Karpas-422 (cell line): Measurements from ENCODE around the gene GPR55. TPM values are rescaled to one million over a fixed set of nuclear protein-coding genes. Genes with fewer than 3 reads are reported as not detected.

Experiments
- DNase-seq: peaks from one replicate; pipeline ENCODE4 v3.0.0-alpha.2; 2015
- H2AFZ ChIP-seq: fragments of 200-600 bp; sonication (generic); 2 replicates; pipeline ENCODE4 v1.6.1; 2014; ENCODE audit warnings: antibody characterized with exemption, low read length, mixed read lengths
- H3K27ac ChIP-seq: fragments of 200-600 bp; sonication (generic); 2 replicates; pipeline ENCODE4 v1.5.1; 2014; ENCODE audit warnings: mild to moderate bottlenecking, low read length, moderate library complexity
- H3K27me3 ChIP-seq: fragments of 200-600 bp; sonication (generic); 2 replicates; pipeline ENCODE4 v1.6.1; 2014; ENCODE audit warnings: low read length, mixed read lengths
- H3K36me3 ChIP-seq: fragments of 200-600 bp; sonication (generic); 2 replicates; pipeline ENCODE4 v1.6.1; 2014; ENCODE audit warnings: low read length, mixed read lengths; ENCODE audit not compliant: insufficient read depth
- H3K4me1 ChIP-seq: fragments of 200-600 bp; sonication (generic); 2 replicates; pipeline ENCODE4 v1.6.1; 2014; ENCODE audit warnings: mild to moderate bottlenecking, low read length, mixed read lengths
- H3K4me2 ChIP-seq: fragments of 200-600 bp; sonication (generic); 2 replicates; pipeline ENCODE4 v1.6.1; 2014; ENCODE audit warnings: low read length, low read depth, mild to moderate bottlenecking; ENCODE audit not compliant: poor library complexity, severe bottlenecking
- H3K4me3 ChIP-seq: fragments of 200-600 bp; sonication (generic); 2 replicates; pipeline ENCODE4 v1.5.1; 2014; ENCODE audit warnings: mild to moderate bottlenecking, antibody characterized with exemption, low read length, mixed read lengths
- H3K79me2 ChIP-seq: fragments of 200-600 bp; sonication (generic); 2 replicates; pipeline ENCODE4 v1.6.1; 2014; ENCODE audit warnings: mild to moderate bottlenecking, low read length, mixed read lengths
- H3K9ac ChIP-seq: fragments of 200-600 bp; sonication (generic); 2 replicates; pipeline ENCODE4 v1.6.0; 2014; ENCODE audit warnings: low read length
- H3K9me2 ChIP-seq: fragments of 200-600 bp; sonication (generic), shearing (Covaris generic); replicated peaks from 2 replicates; pipeline ENCODE4 v1.6.0; 2014; ENCODE audit warnings: mild to moderate bottlenecking, low read length, moderate library complexity; ENCODE audit not compliant: insufficient read depth
- H3K9me3 ChIP-seq: fragments of 300-700, 200-600 bp; sonication (generic); 2 replicates; pipeline ENCODE4 v1.6.1; 2014; ENCODE audit warnings: low read length, mixed read lengths
- H4K20me1 ChIP-seq: fragments of 200-600 bp; sonication (generic); 2 replicates; pipeline ENCODE4 v1.6.1; 2014; ENCODE audit warnings: mild to moderate bottlenecking, antibody characterized with exemption, low read length, low read depth; ENCODE audit not compliant: insufficient read depth
- total RNA-seq: library from RNA; depleted of rRNA; stranded (reverse); fragments of >200 nt; shearing (Covaris generic); gene quantifications from 2 replicates; pipeline ENCODE4 v1.2.3, GENCODE V29; 2014; ENCODE audit warnings: low replicate concordance

The GPR55 gene
- total RNA-seq, 1 experiment from 2014 or later, result 9.5 TPM

DNA sequence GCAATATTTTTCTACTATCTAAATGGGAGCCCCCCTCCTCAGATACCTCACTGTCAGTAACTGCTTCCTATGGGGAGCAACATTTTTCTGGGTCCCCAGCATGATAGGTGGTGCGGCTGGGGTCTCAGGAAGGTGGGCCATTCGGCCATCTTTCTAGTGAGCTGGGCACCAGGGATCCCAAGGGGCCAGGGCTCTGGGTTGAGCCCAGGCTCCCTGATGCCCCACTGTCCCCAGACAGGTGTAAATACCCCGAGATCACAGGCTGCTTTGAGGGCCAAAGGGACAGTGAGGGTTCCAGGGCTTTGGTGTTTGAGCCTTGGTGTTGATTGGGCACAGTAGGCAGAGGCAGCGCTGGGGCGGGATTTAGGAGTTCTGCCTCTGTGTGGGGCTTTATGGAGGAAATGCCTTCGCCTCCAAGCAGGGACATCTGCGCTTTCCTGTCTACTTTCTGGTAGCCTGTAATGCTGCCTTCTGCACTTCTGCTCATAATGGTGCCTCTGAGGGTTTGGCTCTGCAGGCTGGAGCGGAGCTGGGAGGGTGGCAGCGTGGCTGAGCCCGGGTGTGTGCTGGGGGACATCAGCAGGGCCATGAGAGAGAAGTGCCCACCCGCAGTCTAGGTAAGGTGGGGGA lies 55.0 kb downstream of the GPR55 start:
- H3K9me2 ChIP-seq, result no peaks in the 10 kb centered on the region
- H3K4me2 ChIP-seq, result no peak overlapping the region
- H3K27ac ChIP-seq, result no peak overlapping the region
- H3K27me3 ChIP-seq, result no peaks in the 10 kb centered on the region
- peaks cover 38% of the 10 kb centered on the region for H3K4me1 ChIP-seq
- H3K79me2 ChIP-seq, result no peaks in the 10 kb centered on the region
- H3K36me3 ChIP-seq, result no peaks in the 10 kb centered on the region
- DNase-seq, result no peak
- H3K4me3 ChIP-seq, result no peak overlapping the region
- no peaks in the 10 kb centered on the region for H4K20me1 ChIP-seq
- H3K9me3 ChIP-seq, result no peaks in the 10 kb centered on the region
- H2AFZ ChIP-seq, result no peak overlapping the region
- no peak overlapping the region for H3K9ac ChIP-seq

DNA sequence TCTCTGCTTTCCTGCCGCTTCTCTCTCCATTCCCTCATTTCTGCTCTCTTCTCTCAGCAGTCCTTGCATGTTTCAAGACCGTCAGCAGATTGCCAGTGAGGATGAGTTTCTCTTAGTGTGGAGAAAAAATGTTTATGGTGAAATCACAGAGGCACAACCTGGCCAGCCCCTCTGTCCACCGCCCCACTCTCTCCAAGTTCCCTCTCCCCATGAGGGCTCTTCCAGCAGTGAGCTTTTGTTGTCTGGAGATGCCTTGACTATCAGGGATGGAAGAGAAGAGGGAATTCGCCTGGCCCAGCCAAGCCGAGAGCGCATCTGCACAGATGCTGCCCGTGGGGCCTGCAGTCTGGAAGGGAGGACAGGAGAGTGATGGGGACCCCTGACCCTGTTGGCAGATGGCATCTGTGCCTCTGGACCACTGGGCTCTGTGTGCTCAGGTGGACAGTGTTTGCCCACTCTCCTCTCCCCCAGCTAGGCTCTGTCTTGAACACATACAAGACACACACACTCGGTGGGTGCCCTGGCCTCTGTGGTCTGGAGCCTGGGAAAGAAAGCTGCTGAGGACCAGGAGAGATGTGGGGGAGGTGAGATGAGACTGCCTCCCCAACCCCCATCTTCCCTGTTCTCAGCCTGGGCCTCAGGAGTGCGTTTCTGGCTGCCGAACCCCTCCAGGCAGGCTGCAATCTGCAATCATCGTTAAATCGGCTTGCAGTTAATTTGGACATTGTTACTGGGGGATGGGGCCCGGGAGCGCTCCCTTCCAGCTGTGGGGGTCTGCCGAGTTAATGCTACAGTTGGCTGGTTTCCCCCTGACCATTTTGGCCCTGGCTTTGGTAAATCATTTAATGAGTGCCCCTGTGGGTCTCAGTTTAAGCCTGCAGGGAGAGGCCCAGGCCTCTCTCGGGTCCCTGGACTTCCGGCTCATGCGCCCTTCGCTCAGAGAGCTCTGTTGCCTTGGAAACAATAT lies 55.8 kb downstream of the GPR55 start:
- H3K79me2 ChIP-seq, result no peaks in the 10 kb centered on the region
- peaks cover 37% of the 10 kb centered on the region for H3K4me1 ChIP-seq
- H3K27me3 ChIP-seq, result no peaks in the 10 kb centered on the region

GRCh38 chr2:230868161-230868946 lies 56.7 kb downstream of the GPR55 start:
- Histone ChIP-seq H3K9me3 (no peaks in the 10 kb centered on the region), H3K4me2 (no peak overlapping the region), H4K20me1 (no peaks in the 10 kb centered on the region), H3K27ac (no peak overlapping the region), H3K79me2 (no peaks in the 10 kb centered on the region), H3K9me2 (no peaks in the 10 kb centered on the region), H3K4me1 (peaks cover 28% of the 10 kb centered on the region), H3K36me3 (no peaks in the 10 kb centered on the region), H3K4me3 (no peak overlapping the region), H3K27me3 (no peaks in the 10 kb centered on the region), H3K9ac (no peak overlapping the region), H2AFZ (no peak overlapping the region)
- no peak for DNase-seq

More for the DNA sequence above, 55.8 kb downstream of the GPR55 start:
- no peak overlapping the region for H3K4me2 ChIP-seq
- no peak overlapping the region for H3K4me3 ChIP-seq
- H3K9me2 ChIP-seq, result no peaks in the 10 kb centered on the region
- H3K36me3 ChIP-seq, result no peaks in the 10 kb centered on the region
- no peak overlapping the region for H3K9ac ChIP-seq
- no peak for DNase-seq
- no peak overlapping the region for H3K27ac ChIP-seq
- no peaks in the 10 kb centered on the region for H4K20me1 ChIP-seq
- H2AFZ ChIP-seq, result no peak overlapping the region
- H3K9me3 ChIP-seq, result no peaks in the 10 kb centered on the region

- H2AFZ ChIP-seq, result no peak overlapping the region
- no peaks in the 10 kb centered on the region for H3K79me2 ChIP-seq
- H3K27ac ChIP-seq, result no peak overlapping the region
- no peak overlapping the region for H3K4me3 ChIP-seq
- no peaks in the 10 kb centered on the region for H3K36me3 ChIP-seq
- no peaks in the 10 kb centered on the region for H3K27me3 ChIP-seq
- no peaks in the 10 kb centered on the region for H3K9me3 ChIP-seq
- H4K20me1 ChIP-seq, result no peaks in the 10 kb centered on the region
- H3K4me2 ChIP-seq, result no peak overlapping the region
- H3K4me1 ChIP-seq, result peaks cover 27% of the 10 kb centered on the region
- no peak overlapping the region for H3K9ac ChIP-seq
- H3K9me2 ChIP-seq, result no peaks in the 10 kb centered on the region
- DNase-seq, result peak; percentile 72
Observed at GRCh38 chr2:230866756-230867523, 58.1 kb downstream of the GPR55 start.

- no peak overlapping the region for H3K9ac ChIP-seq
- no peak overlapping the region for H3K27ac ChIP-seq
- H3K9me2 ChIP-seq, result no peaks in the 10 kb centered on the region
- H3K9me3 ChIP-seq, result no peaks in the 10 kb centered on the region
- H3K4me1 ChIP-seq, result peaks cover 33% of the 10 kb centered on the region
- H3K4me3 ChIP-seq, result no peak overlapping the region
- no peak for DNase-seq
- H4K20me1 ChIP-seq, result no peaks in the 10 kb centered on the region
- H3K27me3 ChIP-seq, result no peaks in the 10 kb centered on the region
- no peak overlapping the region for H2AFZ ChIP-seq
- H3K36me3 ChIP-seq, result no peaks in the 10 kb centered on the region
- H3K4me2 ChIP-seq, result no peak overlapping the region
- no peaks in the 10 kb centered on the region for H3K79me2 ChIP-seq
Observed at GRCh38 chr2:230865766-230866755, 59.0 kb downstream of the GPR55 start.

GRCh38 chr2:230865307-230865765 lies 59.7 kb downstream of the GPR55 start:
- Histone ChIP-seq H3K36me3 (no peaks in the 10 kb centered on the region), H3K9me3 (no peaks in the 10 kb centered on the region), H3K4me3 (no peak overlapping the region), H3K79me2 (no peaks in the 10 kb centered on the region), H3K4me2 (no peak overlapping the region), H4K20me1 (no peaks in the 10 kb centered on the region), H3K9me2 (no peaks in the 10 kb centered on the region), H3K27ac (no peak overlapping the region), H3K27me3 (no peaks in the 10 kb centered on the region), H3K4me1 (peaks cover 30% of the 10 kb centered on the region), H2AFZ (no peak overlapping the region), H3K9ac (no peak overlapping the region)
- DNase-seq, result no peak
